OCI-LY7 (cell line): ENCODE results near the gene ZCRB1. TPM values are rescaled to one million over a fixed set of nuclear protein-coding genes. Genes with fewer than 3 reads are reported as not detected.
"Not testable (repeated sequence)": the region's sequence is repeated elsewhere in the genome, so short reads cannot be mapped to it uniquely, and the experiment has no call there.

Source experiments
- BruUV-seq: library from RNA; stranded (reverse); fragments of 400-500 nt; replicated peaks from 2 replicates; lab custom pipeline; 2021; lab: Mats Ljungman, UMichigan
- CTCF ChIA-PET: fragments of 300-600 bp; sonication (Branson Sonifier 250); formaldehyde crosslinking; loops from one replicate; lab custom pipeline; 2022; ENCODE audit warnings: antibody characterized with exemption; ENCODE audit not compliant: unreplicated experiment; lab: Charles Lee
- POLR2A ChIA-PET: fragments of 300-600 bp; sonication (Branson Sonifier 250); formaldehyde crosslinking; loops from one replicate; lab custom pipeline; 2022; ENCODE audit warnings: antibody characterized with exemption; lab: Charles Lee
- DNase-seq: peaks from one replicate; pipeline ENCODE4 v3.0.0-alpha.2; 2015; ENCODE audit warnings: low spot score
- H2AFZ ChIP-seq: fragments of 200-600 bp; sonication (generic), shearing (Covaris generic); 2 replicates; pipeline ENCODE4 v1.6.1; 2014; ENCODE audit warnings: mild to moderate bottlenecking, antibody characterized with exemption, low read length, moderate library complexity
- H3K27ac ChIP-seq: fragments of 200-600 bp; sonication (generic); 2 replicates; pipeline ENCODE4 v1.5.1; 2014; ENCODE audit warnings: mixed run types, low read depth, mild to moderate bottlenecking, moderate library complexity, low read length, inconsistent platforms; ENCODE audit not compliant: poor library complexity, severe bottlenecking
- H3K36me3 ChIP-seq: fragments of 200-600 bp; sonication (generic); 2 replicates; pipeline ENCODE4 v1.6.1; 2014; ENCODE audit warnings: mild to moderate bottlenecking, antibody characterized with exemption, low read length, moderate library complexity, mixed read lengths; ENCODE audit not compliant: insufficient read depth
- H3K4me1 ChIP-seq: fragments of 200-600 bp; sonication (generic); 2 replicates; pipeline ENCODE4 v1.5.1; 2014; ENCODE audit warnings: mild to moderate bottlenecking, low read length; ENCODE audit not compliant: insufficient read depth, poor library complexity, severe bottlenecking
- H3K4me2 ChIP-seq: fragments of 200-600 bp; sonication (generic); 2 replicates; pipeline ENCODE4 v1.6.1; 2014; ENCODE audit warnings: mild to moderate bottlenecking, low read length
- H3K4me3 ChIP-seq: fragments of 200-600 bp; sonication (generic); 2 replicates; pipeline ENCODE4 v1.5.1; 2014; ENCODE audit warnings: mild to moderate bottlenecking, low read depth, low read length; ENCODE audit not compliant: poor library complexity, severe bottlenecking
- H3K79me2 ChIP-seq: fragments of 200-600 bp; sonication (generic); 2 replicates; pipeline ENCODE4 v1.6.1; 2016; ENCODE audit warnings: low read depth, mild to moderate bottlenecking, low read length, moderate library complexity, mixed read lengths; ENCODE audit not compliant: insufficient read depth
- H3K9me2 ChIP-seq: fragments of 200-600 bp; sonication (generic); 2 replicates; pipeline ENCODE4 v1.6.1; 2016; ENCODE audit warnings: mild to moderate bottlenecking, low read length, mixed read lengths; ENCODE audit not compliant: insufficient read depth
- H3K9me3 ChIP-seq: fragments of 200-600 bp; sonication (generic); 2 replicates; pipeline ENCODE4 v1.6.1; 2014; ENCODE audit warnings: mild to moderate bottlenecking, mixed run types, low read length, mixed read lengths
- H4K20me1 ChIP-seq: fragments of 200-600 bp; sonication (generic); 2 replicates; pipeline ENCODE4 v1.6.1; 2014; ENCODE audit warnings: mild to moderate bottlenecking, antibody characterized with exemption, low read length, moderate library complexity, mixed read lengths; ENCODE audit not compliant: insufficient read depth
- EZH2phosphoT487 ChIP-seq: fragments of 200-600 bp; sonication (generic); IDR thresholded peaks from 2 replicates; pipeline ENCODE4 v1.6.1; 2018; ENCODE audit warnings: low read depth, borderline replicate concordance, mild to moderate bottlenecking, mixed run types, antibody characterized with exemption, low read length, moderate library complexity, mixed read lengths
- intact Hi-C: fragments of 100-400 bp; cut with micrococcal nuclease; formaldehyde crosslinking; loops from one replicate; pipeline ENCODE4 v1.10.0; 2022; ENCODE audit not compliant: unreplicated experiment
- total RNA-seq, 2 experiments: library from RNA; depleted of rRNA in 1 of 2; stranded (reverse); fragments of >200 nt in 1 of 2; shearing (Covaris generic) in 1 of 2; gene quantifications; 2 replicates each; pipeline ENCODE4 v1.2.3, GENCODE V29; 2014 to 2022
- TF ChIP-seq, protein P1 (sequence below): fragments of 200-600 bp; sonication (generic); conservative IDR thresholded peaks from 2 replicates; pipeline ENCODE4 v1.5.1; 2014; ENCODE audit warnings: mild to moderate bottlenecking, antibody characterized with exemption, low read length, moderate library complexity, mixed read lengths

ZCRB1 gene
- total RNA-seq, 2 experiments from 2014 or later = 25.7 to 56.0 TPM

DNA sequence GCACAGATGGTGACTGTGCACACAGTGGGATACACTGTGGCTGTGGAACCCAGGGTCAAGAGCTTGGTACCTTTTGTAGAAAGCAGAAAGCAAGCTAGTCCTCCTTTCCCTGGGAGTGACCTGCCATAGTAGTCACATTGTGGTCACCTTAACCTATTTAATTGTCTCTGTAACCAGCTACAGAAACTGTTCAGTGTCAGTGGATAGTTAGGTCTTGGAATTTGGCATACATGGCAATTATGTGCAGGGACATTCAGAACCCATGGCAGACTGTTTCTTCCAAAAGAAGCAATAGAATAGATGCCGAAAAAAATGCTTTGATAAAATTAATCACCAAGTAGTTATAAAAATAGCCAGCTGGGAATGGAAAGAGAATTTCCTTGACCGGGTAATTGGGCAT, 30.4 kb upstream of the ZCRB1 start:
- Histone ChIP-seq H3K27ac (no peak overlapping the region), H3K4me1 (peaks cover 8% of the 10 kb centered on the region), H4K20me1 (no peaks in the 10 kb centered on the region; the same call in 1 of the 2 replicates), H3K9me3 (no peaks in the 10 kb centered on the region), H3K79me2 (peaks cover 24% of the 10 kb centered on the region; the same call in 1 of the 2 replicates), H2AFZ (no peak overlapping the region), H3K4me3 (no peak overlapping the region), H3K36me3 (peaks cover 93% of the 10 kb centered on the region), H3K9me2 (no peaks in the 10 kb centered on the region), H3K4me2 (no peak overlapping the region)
- intact Hi-C loops = no loop called here
- POLR2A ChIA-PET = interaction anchor here (0.6 to 1.0 kb wide), 2 partner anchors 15 to 17 kb away, joined by 3 to 4 read pairs; no protein-coding TSS in a partner anchor
- CTCF ChIA-PET = no interaction called here
- no peak for DNase-seq
- TF ChIP-seq EZH2phosphoT487 = no peak
- TF ChIP-seq, protein P1, sequence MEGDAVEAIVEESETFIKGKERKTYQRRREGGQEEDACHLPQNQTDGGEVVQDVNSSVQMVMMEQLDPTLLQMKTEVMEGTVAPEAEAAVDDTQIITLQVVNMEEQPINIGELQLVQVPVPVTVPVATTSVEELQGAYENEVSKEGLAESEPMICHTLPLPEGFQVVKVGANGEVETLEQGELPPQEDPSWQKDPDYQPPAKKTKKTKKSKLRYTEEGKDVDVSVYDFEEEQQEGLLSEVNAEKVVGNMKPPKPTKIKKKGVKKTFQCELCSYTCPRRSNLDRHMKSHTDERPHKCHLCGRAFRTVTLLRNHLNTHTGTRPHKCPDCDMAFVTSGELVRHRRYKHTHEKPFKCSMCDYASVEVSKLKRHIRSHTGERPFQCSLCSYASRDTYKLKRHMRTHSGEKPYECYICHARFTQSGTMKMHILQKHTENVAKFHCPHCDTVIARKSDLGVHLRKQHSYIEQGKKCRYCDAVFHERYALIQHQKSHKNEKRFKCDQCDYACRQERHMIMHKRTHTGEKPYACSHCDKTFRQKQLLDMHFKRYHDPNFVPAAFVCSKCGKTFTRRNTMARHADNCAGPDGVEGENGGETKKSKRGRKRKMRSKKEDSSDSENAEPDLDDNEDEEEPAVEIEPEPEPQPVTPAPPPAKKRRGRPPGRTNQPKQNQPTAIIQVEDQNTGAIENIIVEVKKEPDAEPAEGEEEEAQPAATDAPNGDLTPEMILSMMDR = no peak
- no TSS peak for BruUV-seq

DNA sequence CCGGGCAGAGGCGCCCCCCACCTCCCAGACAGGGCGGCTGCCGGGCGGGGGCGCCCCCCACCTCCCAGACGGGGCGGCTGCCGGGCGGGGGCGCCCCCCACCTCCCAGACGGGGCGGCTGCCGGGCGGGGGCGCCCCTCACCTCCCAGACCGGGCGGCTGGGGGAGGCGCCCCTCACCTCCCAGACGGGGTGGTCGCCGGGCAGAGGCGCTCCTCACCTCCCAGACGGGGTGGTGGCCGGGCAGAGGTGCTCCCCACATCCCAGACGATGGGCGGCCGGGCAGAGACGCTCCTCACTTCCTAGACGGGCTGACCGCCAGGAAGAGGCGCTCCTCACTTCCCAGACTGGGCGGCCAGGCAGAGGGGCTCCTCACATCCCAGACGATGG, 24.1 kb upstream of the ZCRB1 start:
- H3K9me2 ChIP-seq, H2AFZ ChIP-seq, CTCF ChIA-PET, H3K27ac ChIP-seq, DNase-seq, H3K4me2 ChIP-seq, H4K20me1 ChIP-seq, H3K4me3 ChIP-seq, BruUV-seq, H3K4me1 ChIP-seq, H3K9me3 ChIP-seq, intact Hi-C loops: not testable (repeated sequence)
- POLR2A ChIA-PET = interaction anchor here (1.4 kb wide), 1 partner anchor 23 kb away, joined by 4 read pairs; the partner anchor contains the start of genes PPHLN1 and ZCRB1
- H3K79me2 ChIP-seq = peaks cover 64% of the 10 kb centered on the region
- peaks cover 75% of the 10 kb centered on the region for H3K36me3 ChIP-seq

DNA sequence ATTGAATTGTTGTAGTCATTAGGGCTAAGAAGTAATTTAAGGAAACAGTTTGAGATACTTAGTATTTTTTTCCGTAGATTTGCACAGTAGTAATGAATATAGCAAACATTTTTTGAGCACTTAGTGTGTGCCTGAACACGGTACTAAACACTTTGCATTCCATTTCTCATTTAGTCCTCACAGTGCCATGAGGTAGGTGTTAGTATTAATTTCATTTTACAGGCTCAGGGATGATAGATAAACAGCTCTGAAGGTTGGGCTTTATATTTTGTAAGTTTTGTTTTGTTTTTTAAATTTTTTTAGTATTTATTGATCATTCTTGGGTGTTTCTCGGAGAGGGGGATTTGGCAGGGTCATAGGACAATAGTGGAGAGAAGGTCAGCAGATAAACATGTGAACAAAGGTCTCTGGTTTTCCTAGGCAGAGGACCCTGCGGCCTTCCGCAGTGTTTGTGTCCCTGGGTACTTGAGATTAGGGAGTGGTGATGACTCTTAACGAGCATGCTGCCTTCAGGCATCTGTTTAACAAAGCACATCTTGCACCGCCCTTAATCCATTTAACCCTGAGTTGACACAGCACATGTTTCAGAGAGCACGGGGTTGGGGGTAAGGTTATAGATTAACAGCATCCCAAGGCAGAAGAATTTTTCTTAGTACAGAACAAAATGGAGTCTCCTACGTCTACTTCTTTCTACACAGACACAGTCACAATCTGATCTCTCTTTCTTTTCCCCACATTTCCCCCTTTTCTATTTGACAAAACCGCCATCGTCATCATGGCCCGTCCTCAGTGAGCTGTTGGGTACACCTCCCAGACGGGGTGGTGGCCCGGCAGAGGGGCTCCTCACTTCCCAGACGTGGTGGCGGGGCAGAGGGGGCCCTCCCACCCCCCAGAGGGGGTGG, 23.5 kb upstream of the ZCRB1 start:
- Histone ChIP-seq H3K36me3 (peaks cover 70% of the 10 kb centered on the region), H3K79me2 (peaks cover 70% of the 10 kb centered on the region)
- H3K9me3 ChIP-seq, H4K20me1 ChIP-seq, H3K27ac ChIP-seq, H3K4me3 ChIP-seq, H3K4me1 ChIP-seq, H2AFZ ChIP-seq, CTCF ChIA-PET, intact Hi-C loops, BruUV-seq, H3K4me2 ChIP-seq, DNase-seq, H3K9me2 ChIP-seq: not testable (repeated sequence)
- POLR2A ChIA-PET = interaction anchor here (0.6 to 1.4 kb wide), 3 partner anchors 23 to 87 kb away, joined by 3 to 4 read pairs (median 4); partner anchors contain the start of genes PPHLN1 and ZCRB1
